Medulla oblongata (tissue), 1 donor: ENCODE measurements around the gene PCDHGA4.
"Not testable (repeated sequence)": the region's sequence is repeated elsewhere in the genome, so short reads cannot be mapped to it uniquely, and the experiment has no call there.

Source experiments
- DNase-seq: peaks from one replicate; pipeline ENCODE4 v3.0.0-alpha.2; 2015; ENCODE audit errors: extremely low spot score

Gene PCDHGA4

GRCh38 chr5:141384471-141385267, 29.8 kb downstream of the PCDHGA4 start:
- no peak for DNase-seq

GRCh38 chr5:141387557-141388311, 32.9 kb downstream of the PCDHGA4 start, which contains the start of gene PCDHGB4:
Gene PCDHGB4, plus strand, starts transcription at chr5:141387698. Its CDS starts 187 bp downstream, at chr5:141387885.
- peak; percentile 4 for DNase-seq

GRCh38 chr5:141388661-141389060, 33.8 kb downstream of the PCDHGA4 start:
- no peak for DNase-seq

GRCh38 chr5:141389153-141390042, 34.6 kb downstream of the PCDHGA4 start:
- no peak for DNase-seq

GRCh38 chr5:141392429-141393198, 37.8 kb downstream of the PCDHGA4 start, which contains the start of gene PCDHGA8:
Gene PCDHGA8, plus strand, starts transcription at chr5:141392633. Its CDS starts 181 bp downstream, at chr5:141392814.
- no peak for DNase-seq

- DNase-seq: no peak
Observed at GRCh38 chr5:141393267-141393666, 38.4 kb downstream of the PCDHGA4 start.

GRCh38 chr5:141394401-141395187, 39.8 kb downstream of the PCDHGA4 start:
- DNase-seq: not testable (repeated sequence)

GRCh38 chr5:141397756-141398551, 43.1 kb downstream of the PCDHGA4 start, which contains the start of gene PCDHGB5:
Gene PCDHGB5, plus strand, starts transcription at chr5:141397947. Its CDS starts 181 bp downstream, at chr5:141398128.
- peak; percentile 12 for DNase-seq

- no peak for DNase-seq
Observed at GRCh38 chr5:141398608-141399007, 43.8 kb downstream of the PCDHGA4 start.

GRCh38 chr5:141399555-141400258, 44.9 kb downstream of the PCDHGA4 start:
- no peak for DNase-seq

- DNase-seq: peak; percentile 27
Observed at GRCh38 chr5:141402553-141403243, 47.9 kb downstream of the PCDHGA4 start, which contains the start of gene PCDHGA9. Gene PCDHGA9, plus strand, starts transcription at chr5:141402778. Its CDS starts 175 bp downstream, at chr5:141402953.

- no peak for DNase-seq
Observed at GRCh38 chr5:141403387-141403786, 48.6 kb downstream of the PCDHGA4 start.
